ENCODE data around the gene DCLK3.

DNA sequence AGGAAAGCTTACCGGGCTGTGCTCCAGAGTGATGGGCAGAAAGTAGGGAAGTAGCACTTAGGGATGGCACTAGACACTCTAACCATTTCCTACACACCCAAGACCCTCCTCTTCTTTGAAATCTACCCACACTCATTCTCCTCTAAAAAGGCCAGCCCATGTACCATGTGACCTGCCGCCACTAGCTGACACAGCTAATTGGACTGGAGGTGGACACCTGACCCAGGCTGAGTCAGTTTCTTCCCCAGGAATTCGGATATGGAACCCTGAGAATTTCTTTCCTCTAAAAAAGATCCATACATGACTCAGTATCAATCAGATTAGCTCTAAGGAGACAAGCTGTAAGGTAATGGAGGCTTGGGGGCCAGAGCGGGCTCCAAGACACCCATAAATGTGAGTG, 60.1 kb downstream of the DCLK3 start:
- TF ChIP-seq POLR2A (IDR thresholded peaks at IDR 0.05; ENCODE audit: low read depth, low read length) (no peak), POLR2AphosphoS5 (IDR thresholded peaks at IDR 0.05; ENCODE audit: low read depth, low read length) (no peak), TAF1 (IDR thresholded peaks at IDR 0.05; ENCODE audit: low read depth, low read length) (no peak), POU2F2 (IDR thresholded peaks at IDR 0.05; ENCODE audit: low read depth, low read length) (no peak), SPI1 (IDR thresholded peaks at IDR 0.05; ENCODE audit: low read depth, low read length) (no peak)

Measured in GM12891 (cell line).